PFSK-1 (cell line): ENCODE measurements around the gene COMP.

ENCODE experiments used
- FOXP2 ChIP-seq: optimal IDR thresholded peaks from 2 replicates; pipeline ENCODE3; 2011; ENCODE audit warnings: borderline replicate concordance, control low read depth, inconsistent platforms; ENCODE audit not compliant: insufficient read depth; ENCODE audit errors: extremely low read length, extremely low read depth
- POLR2AphosphoS5 ChIP-seq: IDR thresholded peaks from 2 replicates; pipeline ENCODE4 v1.6.1; 2012; ENCODE audit warnings: low read depth, mild to moderate bottlenecking, control low read depth, low read length, moderate library complexity
- REST ChIP-seq, 2 experiments: IDR thresholded peaks; 2 replicates each; pipeline versions ENCODE4 v1.6.1 to v1.8.0; 2011 to 2012; ENCODE audit warnings: low read depth in 2 of 2, low read length in 2 of 2, control low read depth in 1 of 2, inconsistent platforms in 1 of 2, mild to moderate bottlenecking in 1 of 2, moderate library complexity in 1 of 2; ENCODE audit not compliant: insufficient read depth in 1 of 2
- SIN3A ChIP-seq: IDR thresholded peaks from 2 replicates; pipeline ENCODE4 v1.6.1; 2012; ENCODE audit warnings: mild to moderate bottlenecking, low read length, moderate library complexity, borderline replicate concordance; ENCODE audit not compliant: insufficient read depth
- TAF1 ChIP-seq: IDR thresholded peaks from 2 replicates; pipeline ENCODE4 v1.6.1; 2012; ENCODE audit warnings: low read length, control low read depth, borderline replicate concordance; ENCODE audit not compliant: insufficient read depth

- no peak for TF ChIP-seq POLR2AphosphoS5
- no peak for TF ChIP-seq TAF1
- no peak for TF ChIP-seq SIN3A
- no peak for TF ChIP-seq REST (IDR thresholded peaks at IDR 0.05; ENCODE audit: insufficient read depth in 1 of 2, low read depth in 2 of 2, low read length in 2 of 2)
- TF ChIP-seq FOXP2, result no peak
Measured at GRCh38 chr19:18738961-18739690, 52.0 kb downstream of the COMP start.
